Ramos (cell line): ENCODE measurements around the gene TIPRL.
"Not testable (repeated sequence)": the region's sequence is repeated elsewhere in the genome, so short reads cannot be mapped to it uniquely, and the experiment has no call there.

Experiments
- in situ Hi-C: fragments of 300-500 bp; cut with MboI; formaldehyde crosslinking; loops from one replicate; pipeline ENCODE4 v1.14.3; 2022; ENCODE audit warnings: low sequenced_read_pairs; ENCODE audit not compliant: unreplicated experiment

Gene TIPRL

GRCh38 chr1:168178638-168179437 lies at the start of gene TIPRL:
TIPRL (plus strand) TSS chr1:168178962; CDS start chr1:168179078, 116 bp downstream.
- in situ Hi-C loops, result no loop called here

- in situ Hi-C loops, result no loop called here
Observed at GRCh38 chr1:168129933-168130332, 48.8 kb upstream of the TIPRL start.

- in situ Hi-C loops, result no loop called here
Observed at GRCh38 chr1:168134132-168134531, 44.6 kb upstream of the TIPRL start.

- in situ Hi-C loops, result no loop called here
Observed at GRCh38 chr1:168134642-168135041, 44.1 kb upstream of the TIPRL start.

GRCh38 chr1:168135116-168135920 lies 43.4 kb upstream of the TIPRL start:
- in situ Hi-C loops, result no loop called here

- in situ Hi-C loops, result no loop called here
Observed at GRCh38 chr1:168135921-168136708, 42.6 kb upstream of the TIPRL start.

- in situ Hi-C loops, result no loop called here
Observed at GRCh38 chr1:168136709-168137514, 41.9 kb upstream of the TIPRL start, which contains the start of gene GPR161. GPR161 (minus strand) TSS chr1:168136930; CDS start chr1:168104850, 32,080 bp downstream.

- in situ Hi-C loops, result no loop called here
Observed at GRCh38 chr1:168137515-168137821, 41.3 kb upstream of the TIPRL start.

GRCh38 chr1:168138134-168138533 lies 40.6 kb upstream of the TIPRL start:
- in situ Hi-C loops, result no loop called here

GRCh38 chr1:168139070-168139469 lies 39.7 kb upstream of the TIPRL start:
- in situ Hi-C loops, result no loop called here

- in situ Hi-C loops, result no loop called here
Observed at GRCh38 chr1:168141871-168142385, 36.8 kb upstream of the TIPRL start.

- in situ Hi-C loops, result no loop called here
Observed at GRCh38 chr1:168145184-168146159, 33.3 kb upstream of the TIPRL start.

- in situ Hi-C loops, result no loop called here
Observed at GRCh38 chr1:168146160-168146539, 32.6 kb upstream of the TIPRL start.

GRCh38 chr1:168146626-168147025 lies 32.1 kb upstream of the TIPRL start:
- in situ Hi-C loops, result no loop called here

GRCh38 chr1:168148916-168149315 lies 29.8 kb upstream of the TIPRL start:
- in situ Hi-C loops, result no loop called here

- in situ Hi-C loops, result no loop called here
Observed at GRCh38 chr1:168150283-168150682, 28.5 kb upstream of the TIPRL start.

GRCh38 chr1:168151935-168152334 lies 26.8 kb upstream of the TIPRL start:
- in situ Hi-C loops, result no loop called here

- in situ Hi-C loops, result not testable (repeated sequence)
Observed at GRCh38 chr1:168154707-168155106, 24.1 kb upstream of the TIPRL start.

- in situ Hi-C loops, result no loop called here
Observed at GRCh38 chr1:168155910-168156309, 22.9 kb upstream of the TIPRL start.
